ENCODE measurements around the gene KIF17.
"Not testable (repeated sequence)": the region's sequence is repeated elsewhere in the genome, so short reads cannot be mapped to it uniquely, and the experiment has no call there.

Gene KIF17

GRCh38 chr1:20728371-20729154 is 10.8 kb upstream of the KIF17 start:
- DNase-seq (ENCODE audit: extremely low read depth in 1 of 2, low read depth in 1 of 2): no peak

GRCh38 chr1:20727746-20728316 is 10.0 kb upstream of the KIF17 start:
- no peak for DNase-seq (ENCODE audit: extremely low read depth in 1 of 2, low read depth in 1 of 2)

- DNase-seq (ENCODE audit: extremely low read depth in 1 of 2, low read depth in 1 of 2): no peak
Measured at GRCh38 chr1:20726932-20727745, 9.3 kb upstream of the KIF17 start.

GRCh38 chr1:20726118-20726911 is 8.5 kb upstream of the KIF17 start:
- no peak for DNase-seq (ENCODE audit: extremely low read depth in 1 of 2, low read depth in 1 of 2)

- no peak for DNase-seq (ENCODE audit: extremely low read depth in 1 of 2, low read depth in 1 of 2)
Measured at GRCh38 chr1:20725189-20726117, 7.6 kb upstream of the KIF17 start.

GRCh38 chr1:20724364-20725188 is 6.8 kb upstream of the KIF17 start:
- DNase-seq (ENCODE audit: extremely low read depth in 1 of 2, low read depth in 1 of 2): no peak

- DNase-seq (ENCODE audit: extremely low read depth in 1 of 2, low read depth in 1 of 2): no peak
Measured at GRCh38 chr1:20723537-20724363, 5.9 kb upstream of the KIF17 start.

GRCh38 chr1:20723159-20723536 is 5.3 kb upstream of the KIF17 start:
- no peak for DNase-seq (ENCODE audit: extremely low read depth in 1 of 2, low read depth in 1 of 2)

- DNase-seq (ENCODE audit: extremely low read depth in 1 of 2, low read depth in 1 of 2): no peak
Measured at GRCh38 chr1:20721117-20722061, 3.6 kb upstream of the KIF17 start.

GRCh38 chr1:20720631-20721091 is 2.9 kb upstream of the KIF17 start:
- no peak for DNase-seq (ENCODE audit: extremely low read depth in 1 of 2, low read depth in 1 of 2)

- DNase-seq (ENCODE audit: extremely low read depth in 1 of 2, low read depth in 1 of 2): no peak
Measured at GRCh38 chr1:20719871-20720620, 2.2 kb upstream of the KIF17 start.

- no peak for DNase-seq (ENCODE audit: extremely low read depth in 1 of 2, low read depth in 1 of 2)
Measured at GRCh38 chr1:20719261-20719660, 1.5 kb upstream of the KIF17 start.

GRCh38 chr1:20718343-20718882 is 606 bp upstream of the KIF17 start:
- DNase-seq (ENCODE audit: extremely low read depth in 1 of 2, low read depth in 1 of 2): not testable (repeated sequence)

GRCh38 chr1:20716232-20716631 is 1.6 kb downstream of the KIF17 start:
- DNase-seq (ENCODE audit: extremely low read depth in 1 of 2, low read depth in 1 of 2): no peak

GRCh38 chr1:20715406-20715805 is 2.4 kb downstream of the KIF17 start:
- no peak for DNase-seq (ENCODE audit: extremely low read depth in 1 of 2, low read depth in 1 of 2)

- DNase-seq (ENCODE audit: extremely low read depth in 1 of 2, low read depth in 1 of 2): no peak
Measured at GRCh38 chr1:20713440-20713839, 4.4 kb downstream of the KIF17 start.
